ENCODE measurements around the gene CUL4A.

The CUL4A gene

GRCh38 chr13:113273851-113274590 lies 64.6 kb downstream of the CUL4A start:
- TF ChIP-seq ZFX (IDR thresholded peaks at IDR 0.05): no peak
- TF ChIP-seq CTCF (conservative IDR thresholded peaks at IDR 0.05): no peak
- H3K27ac ChIP-seq: no peak overlapping the region

GRCh38 chr13:113274721-113275120 lies 65.3 kb downstream of the CUL4A start:
- TF ChIP-seq CTCF (conservative IDR thresholded peaks at IDR 0.05) (no peak), ZFX (IDR thresholded peaks at IDR 0.05) (no peak)
- no peak overlapping the region for H3K27ac ChIP-seq

- no peak overlapping the region for H3K27ac ChIP-seq
- TF ChIP-seq CTCF (conservative IDR thresholded peaks at IDR 0.05) (peak; percentile 67), ZFX (IDR thresholded peaks at IDR 0.05) (no peak)
Observed at GRCh38 chr13:113275387-113275786, 66.0 kb downstream of the CUL4A start.

GRCh38 chr13:113280126-113280525 lies 70.7 kb downstream of the CUL4A start:
- no peak for TF ChIP-seq CTCF (conservative IDR thresholded peaks at IDR 0.05)
- TF ChIP-seq ZFX (IDR thresholded peaks at IDR 0.05): no peak
- no peak overlapping the region for H3K27ac ChIP-seq

DNA sequence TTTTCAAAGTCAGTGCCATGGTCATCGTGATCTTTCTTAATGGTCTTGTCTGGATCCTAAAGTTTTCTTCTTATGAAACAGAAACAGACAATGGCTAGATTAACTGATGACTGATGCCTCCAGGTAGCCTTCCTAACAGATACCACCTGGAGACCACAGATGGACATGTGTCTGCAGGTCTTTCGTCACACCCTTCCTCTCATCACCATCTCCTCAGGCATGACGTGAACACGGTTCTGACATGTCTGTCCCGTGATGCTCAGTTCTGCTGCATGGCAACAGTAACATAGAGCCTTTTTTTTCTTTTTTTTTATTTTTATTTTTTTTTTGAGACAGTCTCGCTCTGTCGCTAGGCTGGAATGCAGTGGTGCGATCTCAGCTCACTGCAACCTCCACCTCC lies 74.5 kb downstream of the CUL4A start:
- H3K27ac ChIP-seq: no peak overlapping the region
- TF ChIP-seq CTCF (conservative IDR thresholded peaks at IDR 0.05) (no peak), ZFX (IDR thresholded peaks at IDR 0.05) (no peak)

DNA sequence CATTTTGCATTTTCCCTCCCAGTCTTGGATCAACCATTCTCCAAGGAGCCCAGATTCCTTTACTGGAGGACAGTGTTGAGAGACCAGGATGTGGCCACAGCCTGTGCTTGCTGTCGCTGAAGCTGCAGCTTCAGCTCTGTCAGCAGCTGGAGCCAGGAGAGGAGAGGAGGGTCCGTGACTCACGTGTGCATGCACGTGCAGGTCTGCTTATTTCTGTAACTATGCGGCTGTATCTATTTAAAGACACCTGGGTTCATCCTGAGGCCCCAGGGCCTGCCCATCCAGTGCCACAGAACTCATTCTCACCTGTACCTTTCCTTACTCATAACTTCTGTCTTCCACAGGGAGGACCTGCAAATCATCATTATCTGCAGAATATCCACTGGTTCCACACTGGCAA lies 79.5 kb downstream of the CUL4A start:
- TF ChIP-seq ZFX (IDR thresholded peaks at IDR 0.05) (no peak), CTCF (conservative IDR thresholded peaks at IDR 0.05) (no peak)
- H3K27ac ChIP-seq: no peak overlapping the region

GRCh38 chr13:113291129-113291528 lies 81.7 kb downstream of the CUL4A start:
- H3K27ac ChIP-seq: no peak overlapping the region
- TF ChIP-seq CTCF (conservative IDR thresholded peaks at IDR 0.05) (no peak), ZFX (IDR thresholded peaks at IDR 0.05) (no peak)
